Kidney (tissue), 14 donors: ENCODE data around the gene BDKRB2. TPM values are rescaled to one million over a fixed set of nuclear protein-coding genes. Genes with fewer than 3 reads are reported as not detected.

Experiments
- DNase-seq, 5 donors: peaks; one replicate each; pipeline ENCODE4 v3.0.0-alpha.2; 2013 to 2020
- FAIRE-seq: peaks from 2 replicates; lab custom pipeline; 2012; peaks lifted over from hg19 to GRCh38; lab: Jason Lieb, UNC
- H3K27ac ChIP-seq, 2 donors: one replicate each; pipeline ENCODE4 v1.7.0; 2013; ENCODE audit warnings: low read depth in 2 of 2, low read length in 2 of 2, inconsistent platforms in 1 of 2
- H3K27me3 ChIP-seq: one replicate; pipeline ENCODE4 v1.7.1; 2013; ENCODE audit warnings: low read length, inconsistent platforms; ENCODE audit not compliant: control insufficient read depth, insufficient read depth
- H3K36me3 ChIP-seq, 3 donors: one replicate each; pipeline versions ENCODE4 v1.7.0 to v1.7.1; 2013; ENCODE audit warnings: low read length in 3 of 3, control low read depth in 1 of 3, inconsistent platforms in 1 of 3; ENCODE audit not compliant: insufficient read depth in 3 of 3, control insufficient read depth in 2 of 3
- H3K4me1 ChIP-seq, 3 donors: one replicate each; pipeline versions ENCODE4 v1.7.0 to v1.7.1; 2013; ENCODE audit warnings: low read length in 3 of 3, inconsistent platforms in 1 of 3, low read depth in 1 of 3; ENCODE audit not compliant: control insufficient read depth in 2 of 3, insufficient read depth in 2 of 3
- H3K4me3 ChIP-seq, 3 donors: one replicate each; pipeline versions ENCODE4 v1.7.0 to v1.8.1; 2013; ENCODE audit warnings: low read length in 3 of 3, control low read depth in 1 of 3, inconsistent platforms in 1 of 3
- H3K9ac ChIP-seq, 3 donors: one replicate each; pipeline versions ENCODE4 v1.7.0 to v1.7.1; 2013; ENCODE audit warnings: low read length in 3 of 3, control low read depth in 1 of 3, inconsistent platforms in 1 of 3
- H3K9me3 ChIP-seq, 3 donors: one replicate each; pipeline versions ENCODE4 v1.7.0 to v1.7.1; 2013; ENCODE audit warnings: low read length in 3 of 3, control low read depth in 1 of 3, inconsistent platforms in 1 of 3; ENCODE audit not compliant: control insufficient read depth in 2 of 3, insufficient read depth in 1 of 3
- CTCF ChIP-seq: IDR thresholded peaks from 3 replicates; pipeline ENCODE4 v1.5.1; 2012; ENCODE audit warnings: mild to moderate bottlenecking, moderate library complexity, borderline replicate concordance; ENCODE audit not compliant: insufficient read depth; ENCODE audit errors: extremely low read depth
- intact Hi-C: fragments of 100-400 bp; cut with DNase I; formaldehyde crosslinking; loops from one replicate; pipeline ENCODE4 v1.11.1; 2022
- polyA plus RNA-seq: library from polyadenylated mRNA; stranded (reverse); fragments of 350-450 nt; fragmentation: Illumina TruSeq; extraction: RNeasy Lipid Tissue Mini Kit (QIAGEN cat#74804); gene quantifications from one replicate; pipeline ENCODE4 v1.2.3, GENCODE V29; 2014; ENCODE audit warnings: low read depth, low replicate concordance; ENCODE audit not compliant: insufficient read depth
- total RNA-seq: library from RNA; stranded (reverse); fragmentation: NEBNext Ultra II Directional; extraction: Animal tissue kit (Norgen Biotek cat#: 25700); gene quantifications from one replicate; pipeline ENCODE4 v1.2.1, GENCODE V29; 2021
- donor health status: control.
- donor health status: control.
- donor health status: control.
- donor health status: control.
- donor health status: control.
- donor health status: DM: yes; HTN: yes; CAD: no.
- donor health status: Normal renal cell carcinoma (clear cell type).

BDKRB2 gene
- total and polyA plus RNA-seq, 2 donors from 2014 or later, result 7.4 to 16.1 TPM

GRCh38 chr14:96164861-96165490 lies 39.7 kb upstream of the BDKRB2 start:
- no peak for FAIRE-seq
- Histone ChIP-seq H3K27me3 (no peaks in the 10 kb centered on the region), H3K9me3 (no peaks in the 10 kb centered on the region), H3K4me3 (no peak overlapping the region), H3K9ac (no peak overlapping the region), H3K4me1 (peaks cover 0 to 13% (median 0%) of the 10 kb centered on the region in 3 donors), H3K27ac (no peak overlapping the region), H3K36me3 (no peaks in the 10 kb centered on the region)
- peak in 1 of 5 donors; percentile 17 for DNase-seq
- no peak for TF ChIP-seq CTCF
- intact Hi-C loops, result no loop called here

GRCh38 chr14:96165493-96166436 lies 38.9 kb upstream of the BDKRB2 start:
- Histone ChIP-seq H3K9me3 (no peaks in the 10 kb centered on the region), H3K27ac (no peak overlapping the region), H3K9ac (no peak overlapping the region), H3K27me3 (no peaks in the 10 kb centered on the region), H3K4me1 (peaks cover 0 to 13% (median 0%) of the 10 kb centered on the region in 3 donors), H3K36me3 (no peaks in the 10 kb centered on the region), H3K4me3 (no peak overlapping the region)
- DNase-seq (peak in 2 of 5 donors; percentile 8 to 27), FAIRE-seq (no peak)
- TF ChIP-seq CTCF, result no peak
- intact Hi-C loops, result no loop called here

- Histone ChIP-seq H3K36me3 (no peaks in the 10 kb centered on the region), H3K9me3 (no peaks in the 10 kb centered on the region), H3K9ac (no peak overlapping the region), H3K4me3 (no peak overlapping the region), H3K27me3 (no peaks in the 10 kb centered on the region), H3K4me1 (peaks cover 0 to 13% (median 0%) of the 10 kb centered on the region in 3 donors), H3K27ac (peak overlapping the region in 1 of 2 donors; percentile 27)
- FAIRE-seq (no peak), DNase-seq (peak in 1 of 5 donors; percentile 11)
- intact Hi-C loops, result no loop called here
- no peak for TF ChIP-seq CTCF
Observed at GRCh38 chr14:96166461-96167223, 38.0 kb upstream of the BDKRB2 start.
